Measurements from ENCODE around the gene PITPNB.

The PITPNB gene

DNA sequence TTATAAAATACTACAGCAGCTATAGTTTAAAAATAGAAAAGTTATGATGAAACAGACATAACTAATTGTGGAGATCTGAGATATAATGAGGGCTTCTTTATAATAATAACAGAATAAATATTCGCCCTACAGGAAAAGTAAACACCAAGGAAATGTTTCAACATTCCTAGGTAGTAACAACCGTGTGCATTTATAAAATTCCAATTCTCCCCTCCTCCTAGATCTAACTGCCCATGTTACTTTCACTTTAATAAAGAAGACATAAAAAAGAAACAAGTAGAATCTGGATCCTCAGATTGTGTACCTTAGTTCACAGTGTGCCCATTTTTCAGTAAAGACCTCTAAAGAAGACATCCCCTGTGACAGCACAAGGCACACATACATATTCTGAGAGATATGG is 59.7 kb downstream of the PITPNB start:
- DNase-seq (ENCODE audit: low read depth, low spot score): no peak
- Histone ChIP-seq H3K4me3 (ENCODE audit: insufficient read length, low read depth) (no peak overlapping the region), H3K4me1 (ENCODE audit: insufficient read depth, insufficient read length) (no peaks in the 10 kb centered on the region), H3K36me3 (ENCODE audit: insufficient read depth, insufficient read length, low read length) (peaks cover 59% of the 10 kb centered on the region), H3K9ac (ENCODE audit: insufficient read length, low read depth) (no peak overlapping the region), H3K9me3 (ENCODE audit: insufficient read depth, low read length) (no peaks in the 10 kb centered on the region), H3K27me3 (ENCODE audit: insufficient read depth, insufficient read length) (no peaks in the 10 kb centered on the region)
- TF ChIP-seq YY1 (IDR thresholded peaks at IDR 0.05; ENCODE audit: insufficient read depth, insufficient read length): no peak
- no peak for TF ChIP-seq SUZ12 (IDR thresholded peaks at IDR 0.05; ENCODE audit: extremely low read depth, insufficient read depth, insufficient read length)
- no peak for TF ChIP-seq ZNF274 (IDR thresholded peaks at IDR 0.05; ENCODE audit: low read depth, low read length)

DNA sequence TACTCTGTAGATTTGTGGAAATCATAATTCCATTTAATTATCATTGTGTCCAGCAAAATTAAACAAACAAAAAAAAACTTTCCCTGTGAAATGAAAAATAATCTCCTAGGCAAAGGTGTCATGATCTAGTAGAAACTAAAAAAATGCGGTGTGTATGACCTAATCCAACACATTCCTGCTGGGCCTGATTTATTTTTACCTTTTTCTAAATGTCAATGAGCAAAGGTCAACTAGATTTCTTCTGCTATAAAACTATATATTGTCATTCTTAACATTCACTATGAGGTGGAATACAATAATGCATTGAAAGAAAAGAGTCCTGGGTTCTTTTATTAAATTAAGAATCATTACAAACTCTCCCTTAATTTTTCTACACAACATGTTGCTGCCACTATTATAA is 60.4 kb downstream of the PITPNB start:
- H3K4me1 ChIP-seq (ENCODE audit: insufficient read depth, insufficient read length): no peaks in the 10 kb centered on the region

DNA sequence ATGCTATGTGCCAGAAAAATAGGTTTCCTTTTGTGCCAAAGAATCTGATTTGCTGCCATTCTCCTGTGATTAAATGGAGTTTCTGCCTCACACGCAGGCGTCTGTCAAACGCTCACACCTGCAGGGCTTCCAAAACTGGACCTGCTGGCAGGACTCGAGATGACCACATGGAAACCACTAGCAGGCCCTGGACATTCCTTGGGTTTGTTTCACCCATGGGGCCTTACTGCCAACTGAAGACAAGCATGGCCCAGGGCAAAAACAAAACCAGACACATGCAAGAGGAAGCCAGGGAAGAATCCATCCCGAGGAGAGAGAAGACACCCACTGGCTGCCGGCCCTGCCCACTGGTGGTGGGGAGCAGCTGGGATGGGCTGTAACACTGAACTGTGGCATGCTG is 61.6 kb downstream of the PITPNB start:
- TF ChIP-seq ZNF274 (IDR thresholded peaks at IDR 0.05; ENCODE audit: low read depth, low read length) (no peak), YY1 (IDR thresholded peaks at IDR 0.05; ENCODE audit: insufficient read depth, insufficient read length) (no peak), SUZ12 (IDR thresholded peaks at IDR 0.05; ENCODE audit: extremely low read depth, insufficient read depth, insufficient read length) (no peak)
- no peaks in the 10 kb centered on the region for H3K27me3 ChIP-seq (ENCODE audit: insufficient read depth, insufficient read length)
- H3K4me1 ChIP-seq (ENCODE audit: insufficient read depth, insufficient read length): no peaks in the 10 kb centered on the region
- H3K4me3 ChIP-seq (ENCODE audit: insufficient read length, low read depth): no peak overlapping the region
- H3K36me3 ChIP-seq (ENCODE audit: insufficient read depth, insufficient read length, low read length): peaks cover 71% of the 10 kb centered on the region
- H3K9ac ChIP-seq (ENCODE audit: insufficient read length, low read depth): no peak overlapping the region
- no peaks in the 10 kb centered on the region for H3K9me3 ChIP-seq (ENCODE audit: insufficient read depth, low read length)
- DNase-seq (ENCODE audit: low read depth, low spot score): no peak

More for the DNA sequence above, 60.4 kb downstream of the PITPNB start:
- no peaks in the 10 kb centered on the region for H3K27me3 ChIP-seq (ENCODE audit: insufficient read depth, insufficient read length)
- peaks cover 63% of the 10 kb centered on the region for H3K36me3 ChIP-seq (ENCODE audit: insufficient read depth, insufficient read length, low read length)
- H3K9ac ChIP-seq (ENCODE audit: insufficient read length, low read depth): no peak overlapping the region
- H3K9me3 ChIP-seq (ENCODE audit: insufficient read depth, low read length): no peaks in the 10 kb centered on the region
- H3K4me3 ChIP-seq (ENCODE audit: insufficient read length, low read depth): no peak overlapping the region
- TF ChIP-seq ZNF274 (IDR thresholded peaks at IDR 0.05; ENCODE audit: low read depth, low read length): no peak
- TF ChIP-seq YY1 (IDR thresholded peaks at IDR 0.05; ENCODE audit: insufficient read depth, insufficient read length): no peak
- no peak for TF ChIP-seq SUZ12 (IDR thresholded peaks at IDR 0.05; ENCODE audit: extremely low read depth, insufficient read depth, insufficient read length)
- no peak for DNase-seq (ENCODE audit: low read depth, low spot score)

DNA sequence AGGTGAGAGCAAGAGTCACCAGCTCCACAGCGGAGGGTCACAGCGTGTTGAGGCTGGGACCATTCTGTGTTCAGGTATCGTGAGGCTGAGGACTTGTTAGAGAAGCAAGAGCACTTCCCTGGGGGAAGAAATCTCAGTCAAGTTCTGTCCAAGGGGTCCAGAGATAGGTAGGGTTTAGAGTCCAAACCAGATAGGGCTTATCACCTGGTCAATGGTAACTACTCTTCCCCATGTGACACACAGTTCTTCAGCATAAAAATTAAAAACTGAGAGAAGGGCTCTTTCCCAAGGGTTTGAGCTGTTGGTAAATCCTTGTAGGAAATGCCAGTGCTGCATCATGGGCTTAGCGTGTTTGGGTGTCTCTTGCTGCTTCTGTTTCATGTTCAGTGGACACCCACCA is 62.7 kb downstream of the PITPNB start:
- TF ChIP-seq SUZ12 (IDR thresholded peaks at IDR 0.05; ENCODE audit: extremely low read depth, insufficient read depth, insufficient read length) (no peak), YY1 (IDR thresholded peaks at IDR 0.05; ENCODE audit: insufficient read depth, insufficient read length) (no peak), ZNF274 (IDR thresholded peaks at IDR 0.05; ENCODE audit: low read depth, low read length) (no peak)
- Histone ChIP-seq H3K4me1 (ENCODE audit: insufficient read depth, insufficient read length) (no peaks in the 10 kb centered on the region), H3K9me3 (ENCODE audit: insufficient read depth, low read length) (no peaks in the 10 kb centered on the region), H3K36me3 (ENCODE audit: insufficient read depth, insufficient read length, low read length) (peaks cover 71% of the 10 kb centered on the region), H3K4me3 (ENCODE audit: insufficient read length, low read depth) (no peak overlapping the region), H3K9ac (ENCODE audit: insufficient read length, low read depth) (no peak overlapping the region), H3K27me3 (ENCODE audit: insufficient read depth, insufficient read length) (no peaks in the 10 kb centered on the region)
- DNase-seq (ENCODE audit: low read depth, low spot score): no peak

DNA sequence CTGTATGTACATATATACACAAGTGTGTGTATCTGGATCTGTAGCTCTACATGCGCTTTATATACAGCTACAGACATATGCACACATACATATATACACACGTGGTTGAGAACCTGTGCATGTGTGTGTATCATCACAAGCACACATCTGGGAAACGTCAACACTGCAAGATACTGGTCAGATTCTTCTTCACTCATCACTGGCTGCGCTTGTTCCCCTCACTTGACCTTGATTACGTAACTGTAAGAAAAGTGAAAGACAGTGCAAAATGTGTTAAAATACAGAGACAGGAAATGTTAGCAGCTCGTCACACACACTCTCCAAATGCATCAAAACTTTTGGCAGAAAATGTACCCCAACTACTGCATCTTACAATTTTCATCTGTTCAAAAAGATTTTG is 65.6 kb downstream of the PITPNB start:
- H3K36me3 ChIP-seq (ENCODE audit: insufficient read depth, insufficient read length, low read length): peaks cover 73% of the 10 kb centered on the region
- TF ChIP-seq ZNF274 (IDR thresholded peaks at IDR 0.05; ENCODE audit: low read depth, low read length): no peak
- no peak for TF ChIP-seq SUZ12 (IDR thresholded peaks at IDR 0.05; ENCODE audit: extremely low read depth, insufficient read depth, insufficient read length)
- no peak for TF ChIP-seq YY1 (IDR thresholded peaks at IDR 0.05; ENCODE audit: insufficient read depth, insufficient read length)
- H3K4me3 ChIP-seq (ENCODE audit: insufficient read length, low read depth): no peak overlapping the region
- DNase-seq (ENCODE audit: low read depth, low spot score): no peak
- no peaks in the 10 kb centered on the region for H3K27me3 ChIP-seq (ENCODE audit: insufficient read depth, insufficient read length)
- H3K4me1 ChIP-seq (ENCODE audit: insufficient read depth, insufficient read length): no peaks in the 10 kb centered on the region
- no peak overlapping the region for H3K9ac ChIP-seq (ENCODE audit: insufficient read length, low read depth)
- no peaks in the 10 kb centered on the region for H3K9me3 ChIP-seq (ENCODE audit: insufficient read depth, low read length)

DNA sequence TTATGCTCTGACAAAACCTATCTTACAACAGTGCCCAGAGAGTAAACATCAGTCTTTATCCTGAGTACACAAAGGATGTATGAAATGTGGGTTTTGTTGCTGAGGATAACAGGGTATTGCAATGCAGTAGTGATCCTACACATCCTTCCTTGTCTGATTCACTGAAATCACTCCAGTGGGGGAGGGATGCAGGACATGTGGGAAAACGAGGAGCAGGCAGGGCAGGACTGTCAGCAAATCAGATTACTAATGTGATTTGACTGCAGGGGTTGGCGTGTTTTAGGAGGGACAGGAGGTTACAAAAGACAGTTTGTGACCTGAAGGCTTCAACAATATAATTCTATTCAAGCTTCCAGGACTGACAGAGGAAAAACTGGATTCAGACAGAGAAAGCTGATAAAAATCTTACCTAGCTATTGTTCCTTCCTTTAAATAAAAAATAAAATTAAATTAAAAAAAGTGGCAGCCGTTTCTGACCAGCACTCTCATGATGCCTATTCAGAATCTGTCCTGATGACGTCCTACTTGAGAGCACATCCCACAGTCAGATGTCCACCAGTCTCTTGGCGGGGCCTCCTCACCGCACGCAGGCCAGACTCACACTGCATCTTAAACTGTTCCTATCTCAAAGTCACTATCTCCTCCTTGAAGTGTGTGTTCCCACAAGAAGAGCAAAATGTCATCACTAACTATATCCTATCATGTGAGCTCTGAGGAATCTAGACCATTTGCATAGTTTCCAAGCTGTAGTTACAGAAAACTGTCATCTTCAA is 66.9 kb downstream of the PITPNB start:
- TF ChIP-seq YY1 (IDR thresholded peaks at IDR 0.05; ENCODE audit: insufficient read depth, insufficient read length): no peak
- no peak for TF ChIP-seq ZNF274 (IDR thresholded peaks at IDR 0.05; ENCODE audit: low read depth, low read length)
- no peak for TF ChIP-seq SUZ12 (IDR thresholded peaks at IDR 0.05; ENCODE audit: extremely low read depth, insufficient read depth, insufficient read length)
- H3K9ac ChIP-seq (ENCODE audit: insufficient read length, low read depth): no peak overlapping the region
- H3K36me3 ChIP-seq (ENCODE audit: insufficient read depth, insufficient read length, low read length): peaks cover 68% of the 10 kb centered on the region
- DNase-seq (ENCODE audit: low read depth, low spot score): no peak
- no peaks in the 10 kb centered on the region for H3K4me1 ChIP-seq (ENCODE audit: insufficient read depth, insufficient read length)
- H3K9me3 ChIP-seq (ENCODE audit: insufficient read depth, low read length): no peaks in the 10 kb centered on the region
- H3K4me3 ChIP-seq (ENCODE audit: insufficient read length, low read depth): no peak overlapping the region
- H3K27me3 ChIP-seq (ENCODE audit: insufficient read depth, insufficient read length): no peaks in the 10 kb centered on the region

DNA sequence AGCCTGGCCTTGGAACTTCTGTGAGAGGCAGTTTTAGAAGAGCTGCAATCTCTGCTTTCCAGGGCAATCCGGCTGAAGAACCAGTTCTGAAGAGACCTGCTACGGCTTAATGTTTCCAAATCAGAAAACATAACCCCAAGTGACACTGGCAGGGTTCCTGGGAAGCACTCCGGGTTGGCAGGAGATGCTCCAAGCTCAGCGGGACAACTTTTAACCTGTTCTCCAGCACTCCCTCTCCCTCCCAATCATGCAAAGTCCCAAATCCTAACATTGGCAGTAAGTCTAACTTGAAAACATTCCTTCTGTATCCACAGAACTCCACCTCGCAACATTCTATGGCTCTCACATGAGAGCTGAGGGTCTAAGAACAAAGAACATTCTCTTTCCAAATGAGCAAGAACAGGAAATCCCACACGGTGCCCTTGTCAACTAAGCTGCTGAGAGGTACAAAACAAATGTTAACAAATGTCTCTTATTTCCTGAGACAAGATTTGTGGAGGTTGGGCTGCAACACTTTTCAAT is 69.0 kb downstream of the PITPNB start:
- peak; percentile 42 for DNase-seq (ENCODE audit: low read depth, low spot score)
- H3K4me3 ChIP-seq (ENCODE audit: insufficient read length, low read depth): no peak overlapping the region
- H3K9ac ChIP-seq (ENCODE audit: insufficient read length, low read depth): no peak overlapping the region
- H3K9me3 ChIP-seq (ENCODE audit: insufficient read depth, low read length): no peaks in the 10 kb centered on the region
- peaks cover 53% of the 10 kb centered on the region for H3K36me3 ChIP-seq (ENCODE audit: insufficient read depth, insufficient read length, low read length)
- H3K27me3 ChIP-seq (ENCODE audit: insufficient read depth, insufficient read length): no peaks in the 10 kb centered on the region
- no peaks in the 10 kb centered on the region for H3K4me1 ChIP-seq (ENCODE audit: insufficient read depth, insufficient read length)
- TF ChIP-seq YY1 (IDR thresholded peaks at IDR 0.05; ENCODE audit: insufficient read depth, insufficient read length): no peak

Measured in NT2/D1 (cell line).